GM12891 (cell line): ENCODE measurements around the gene GPR87.

Source experiments
- POLR2A ChIP-seq: IDR thresholded peaks from 2 replicates; pipeline ENCODE4 v1.6.1; 2011; ENCODE audit warnings: low read depth, low read length, control low read depth
- SPI1 ChIP-seq: IDR thresholded peaks from 2 replicates; pipeline ENCODE4 v1.6.1; 2011; ENCODE audit warnings: low read depth, low read length, control low read depth

- no peak for TF ChIP-seq POLR2A
- no peak for TF ChIP-seq SPI1
These were observed 29.7 kb upstream of the GPR87 start for GRCh38 chr3:151346292-151346691.
